HepG2 (cell line): Measurements from ENCODE around the gene TRDN. TPM values are rescaled to one million over a fixed set of nuclear protein-coding genes. Genes with fewer than 3 reads are reported as not detected.

Source experiments
- ATAC-seq: fragments of 200-7000 bp; cut with Tn5 transposase; 3 replicates; pipeline ENCODE4 v1.9.1; 2020; ENCODE audit warnings: mild to moderate bottlenecking, moderate library complexity
- BruUV-seq: library from RNA; stranded (reverse); fragments of 400-500 nt; replicated peaks from 2 replicates; lab custom pipeline; 2021; lab: Mats Ljungman, UMichigan
- CTCF ChIA-PET: fragments of 300-600 bp; formaldehyde crosslinking; extraction: SDS; loops from one replicate; lab custom pipeline; 2021; ENCODE audit warnings: low total read pairs, inconsistent platforms, low intra/inter-chr PET ratio; lab: Yijun Ruan, JAX
- POLR2A ChIA-PET: fragments of 350-600 bp; sonication (Branson Sonifier 250); formaldehyde crosslinking; loops from one replicate; lab custom pipeline; 2020; ENCODE audit warnings: antibody characterized with exemption, inconsistent platforms; lab: Yijun Ruan, JAX
- DNase-seq: peaks from one replicate; pipeline ENCODE4 v3.0.0-alpha.2; 2015; ENCODE audit warnings: low spot score
- FAIRE-seq: peaks from 3 replicates; lab custom pipeline; 2011; peaks lifted over from hg19 to GRCh38; lab: Jason Lieb, UNC
- H2AFZ ChIP-seq: one replicate; pipeline ENCODE4 v1.6.1; 2011; ENCODE audit warnings: low read length, inconsistent platforms
- H3K27ac ChIP-seq: fragments of 300-600 bp; 3 replicates; pipeline ENCODE4 v1.8.0; 2011; ENCODE audit warnings: mixed run types, mild to moderate bottlenecking, mixed read lengths, low read length, inconsistent platforms; ENCODE audit not compliant: insufficient read depth; ENCODE audit errors: extremely low read length
- H3K27me3 ChIP-seq, 2 experiments: fragments of 200-600 bp in 1 of 2; 2 replicates in 1 of 2; 3 replicates in 1 of 2; pipeline versions ENCODE4 v1.6.0 to v1.8.0; 2011; ENCODE audit warnings: low read length in 2 of 2, mild to moderate bottlenecking in 2 of 2, moderate library complexity in 2 of 2, inconsistent platforms in 1 of 2; ENCODE audit not compliant: insufficient read depth in 2 of 2, control insufficient read depth in 1 of 2
- H3K36me3 ChIP-seq, 2 experiments: fragments of 200-600 bp in 1 of 2; replicated peaks in 1 of 2; 2 replicates in 1 of 2; 3 replicates in 1 of 2; pipeline versions ENCODE4 v1.5.1 to v1.8.0; 2011; ENCODE audit warnings: low read length in 2 of 2, inconsistent platforms in 1 of 2; ENCODE audit not compliant: insufficient read depth in 2 of 2, control insufficient read depth in 1 of 2
- H3K4me1 ChIP-seq: 2 replicates; pipeline ENCODE4 v1.5.1; 2012; ENCODE audit warnings: low read length, inconsistent platforms; ENCODE audit not compliant: insufficient read depth
- H3K4me2 ChIP-seq: 2 replicates; pipeline ENCODE4 v1.6.0; 2011; ENCODE audit warnings: low read depth, low read length, inconsistent platforms
- H3K4me3 ChIP-seq, 3 experiments: fragments of 200-600 bp in 1 of 3; sonication (generic), shearing (Covaris generic) in 1 of 3; replicated peaks in 1 of 3; 2 replicates each; pipeline ENCODE4 v1.5.1; 2011 to 2016; ENCODE audit warnings: low read length in 3 of 3, inconsistent platforms in 2 of 3, low read depth in 2 of 3, mild to moderate bottlenecking in 2 of 3, control low read depth in 1 of 3, mixed read lengths in 1 of 3; ENCODE audit not compliant: insufficient read depth in 1 of 3
- H3K79me2 ChIP-seq: one replicate; pipeline ENCODE4 v1.6.1; 2011; ENCODE audit warnings: low read length, inconsistent platforms; ENCODE audit not compliant: insufficient read depth
- H3K9ac ChIP-seq: 2 replicates; pipeline ENCODE4 v1.6.0; 2011; ENCODE audit warnings: mild to moderate bottlenecking, low read depth, low read length, inconsistent platforms; ENCODE audit not compliant: insufficient read depth
- H3K9me3 ChIP-seq: 2 replicates; pipeline ENCODE4 v1.5.1; 2012; ENCODE audit warnings: mild to moderate bottlenecking, low read length
- H4K20me1 ChIP-seq: 2 replicates; pipeline ENCODE4 v1.6.0; 2011; ENCODE audit warnings: inconsistent platforms, mild to moderate bottlenecking, low read length, moderate library complexity; ENCODE audit not compliant: insufficient read depth
- BRD4 ChIP-seq: sonication (generic); formaldehyde crosslinking; IDR thresholded peaks from 2 replicates; pipeline ENCODE4 v1.4.0; 2020; ENCODE audit warnings: missing genetic modification reagents
- DNMT1 ChIP-seq: sonication (generic); formaldehyde crosslinking; IDR thresholded peaks from 2 replicates; pipeline ENCODE4 v1.5.1; 2020; ENCODE audit warnings: mild to moderate bottlenecking, missing genetic modification reagents
- ELF4 ChIP-seq: sonication (generic); formaldehyde crosslinking; IDR thresholded peaks from 2 replicates; pipeline ENCODE4 v1.5.0; 2020; ENCODE audit warnings: missing genetic modification reagents, mild to moderate bottlenecking, moderate library complexity, borderline replicate concordance
- ESRRA ChIP-seq: sonication (generic); formaldehyde crosslinking; IDR thresholded peaks from 2 replicates; pipeline ENCODE4 v1.5.1; 2020; ENCODE audit warnings: mild to moderate bottlenecking, low read depth, missing genetic modification reagents
- ETS1 ChIP-seq: sonication (generic); formaldehyde crosslinking; IDR thresholded peaks from 2 replicates; pipeline ENCODE4 v1.4.0; 2020; ENCODE audit warnings: missing genetic modification reagents
- NR1H2 ChIP-seq: sonication (generic); formaldehyde crosslinking; IDR thresholded peaks from 2 replicates; pipeline ENCODE4 v1.8.1; 2022; ENCODE audit warnings: low read depth, missing genetic modification reagents, borderline replicate concordance
- THRA ChIP-seq: sonication (generic); formaldehyde crosslinking; IDR thresholded peaks from 2 replicates; pipeline ENCODE4 v1.4.0; 2020; ENCODE audit warnings: missing genetic modification reagents, borderline replicate concordance
- ZBTB49 ChIP-seq: sonication (generic); formaldehyde crosslinking; IDR thresholded peaks from 2 replicates; pipeline ENCODE4 v1.4.0; 2020; ENCODE audit warnings: missing genetic modification reagents, borderline replicate concordance
- ZFP91 ChIP-seq: sonication (generic); formaldehyde crosslinking; IDR thresholded peaks from 2 replicates; pipeline ENCODE4 v1.9.0; 2022; ENCODE audit warnings: missing genetic modification reagents, mild to moderate bottlenecking, borderline replicate concordance
- ZNF281 ChIP-seq: sonication (generic); formaldehyde crosslinking; IDR thresholded peaks from 2 replicates; pipeline ENCODE4 v1.4.0; 2020; ENCODE audit warnings: missing genetic modification reagents, borderline replicate concordance
- ZNF530 ChIP-seq: sonication (generic); formaldehyde crosslinking; IDR thresholded peaks from 2 replicates; pipeline ENCODE4 v1.5.0; 2020; ENCODE audit warnings: low read depth, mild to moderate bottlenecking, missing genetic modification reagents
- ZNF576 ChIP-seq: sonication (generic); formaldehyde crosslinking; IDR thresholded peaks from 2 replicates; pipeline ENCODE4 v1.4.0; 2020; ENCODE audit warnings: mild to moderate bottlenecking, missing genetic modification reagents
- ZNF781 ChIP-seq: sonication (generic); formaldehyde crosslinking; IDR thresholded peaks from 2 replicates; pipeline ENCODE4 v1.5.1; 2020; ENCODE audit warnings: borderline replicate concordance, mild to moderate bottlenecking, missing genetic modification reagents; ENCODE audit errors: not compliant biosample characterization
- ZNF841 ChIP-seq: sonication (generic); formaldehyde crosslinking; IDR thresholded peaks from 2 replicates; pipeline ENCODE4 v1.8.1; 2023; ENCODE audit warnings: missing genetic modification reagents, borderline replicate concordance
- WGBS: methylation state at CpG from one replicate; pipeline ENCODE4 v1.1.6; 2017; ENCODE audit warnings: low lambda C conversion rate; 5-methylcytosine and 5-hydroxymethylcytosine counted together
- in situ Hi-C: cut with HindIII; loops from 2 replicates; pipeline ENCODE4 v1.10.0; 2017; ENCODE audit warnings: low pct_unique_long_range_greater_than_20kb; ENCODE audit not compliant: extremely low pct_ligation_motif_present
- intact Hi-C: fragments of 100-400 bp; cut with micrococcal nuclease; formaldehyde crosslinking; loops from one replicate; pipeline ENCODE4 v1.10.0; 2022; ENCODE audit not compliant: unreplicated experiment
- polyA plus RNA-seq, 8 experiments: library from polyadenylated mRNA; depleted of rRNA in 3 of 8; stranded (reverse) in 7 of 8; unstranded in 1 of 8; fragments of >200 nt; fragmentation: Illumina TruSeq in 4 of 8; extraction: Trizol in 4 of 8; gene quantifications; 2 replicates each; pipeline versions ENCODE4 v1.2.1 to v1.2.3, GENCODE V29; 2011 to 2016; ENCODE audit warnings: low read depth in 4 of 8, missing spikeins in 1 of 8, mixed read lengths in 1 of 8; ENCODE audit not compliant: insufficient read depth in 1 of 8
- total RNA-seq, 5 experiments: library from RNA; depleted of rRNA; stranded (reverse); fragments of >200 nt; fragmentation: Illumina TruSeq; extraction: Trizol; gene quantifications; 2 replicates each; pipeline ENCODE4 v1.2.3, GENCODE V29; 2016; ENCODE audit warnings: low read depth in 1 of 5

Gene TRDN
- total and polyA plus RNA-seq, 2 of the 13 experiments (the other 11 are each of a cell fraction or from before 2014, with no cell fraction given), result not detected

- H3K4me2 ChIP-seq, result no peak overlapping the region
- BruUV-seq, result no TSS peak
- in situ Hi-C loops, result no loop called here
- H3K4me1 ChIP-seq, result no peaks in the 10 kb centered on the region
- H4K20me1 ChIP-seq, result no peaks in the 10 kb centered on the region
- CTCF ChIA-PET, result no interaction called here
- no peak overlapping the region for H3K9ac ChIP-seq
- no peaks in the 10 kb centered on the region for H3K36me3 ChIP-seq
- no peak for DNase-seq
- no peak overlapping the region for H3K4me3 ChIP-seq
- WGBS, result 4% methylated on average over 3 of the region's 3 CpGs
- no peak for ATAC-seq
- no peak overlapping the region for H3K27ac ChIP-seq
- H3K27me3 ChIP-seq, result no peaks in the 10 kb centered on the region
- H3K79me2 ChIP-seq, result no peaks in the 10 kb centered on the region
- peaks cover 58% of the 10 kb centered on the region for H3K9me3 ChIP-seq
- no peak overlapping the region for H2AFZ ChIP-seq
- intact Hi-C loops, result no loop called here
- FAIRE-seq, result no peak
- POLR2A ChIA-PET, result no interaction called here
- TF ChIP-seq DNMT1 (CRISPR knock-in tag) (no peak), ETS1 (CRISPR knock-in tag) (no peak), ESRRA (no peak), ELF4 (no peak), THRA (CRISPR knock-in tag) (no peak), ZNF281 (no peak), ZNF576 (CRISPR knock-in tag) (no peak), NR1H2 (no peak), ZBTB49 (CRISPR knock-in tag) (no peak), ZNF841 (CRISPR knock-in tag) (no peak), BRD4 (CRISPR knock-in tag) (no peak), ZNF530 (no peak), ZFP91 (CRISPR knock-in tag) (no peak), ZNF781 (no peak)
Measured at GRCh38 chr6:123276546-123276980, 360.2 kb downstream of the TRDN start.
